IMR-90 (cell line): Measurements from ENCODE around the gene ROBO4. TPM values are rescaled to one million over a fixed set of nuclear protein-coding genes. Genes with fewer than 3 reads are reported as not detected.

ENCODE experiments used
- ATAC-seq: fragments of 200-7000 bp; cut with Tn5 transposase; 2 replicates; pipeline ENCODE4 v1.9.1; 2020; ENCODE audit warnings: low read depth, mild to moderate bottlenecking, moderate library complexity
- BruUV-seq: library from RNA; stranded (reverse); fragments of 400-500 nt; replicated peaks from 2 replicates; lab custom pipeline; 2021; lab: Mats Ljungman, UMichigan
- CTCF ChIA-PET: fragments of 300-600 bp; formaldehyde crosslinking; extraction: SDS; loops from one replicate; lab custom pipeline; 2021; ENCODE audit warnings: antibody characterized with exemption; lab: Yijun Ruan, JAX
- POLR2A ChIA-PET: fragments of 300-600 bp; sonication (Branson Sonifier 250); formaldehyde crosslinking; loops from one replicate; lab custom pipeline; 2022; ENCODE audit warnings: antibody characterized with exemption; ENCODE audit not compliant: unreplicated experiment; lab: Charles Lee
- DNase-seq: peaks from one replicate; pipeline ENCODE4 v3.0.0; 2013
- H2AFZ ChIP-seq: replicated peaks from 2 replicates; pipeline ENCODE3; 2013; ENCODE audit warnings: low read length, mild to moderate bottlenecking; ENCODE audit not compliant: poor library complexity
- H2AK5ac ChIP-seq: 2 replicates; pipeline ENCODE4 v1.6.1; 2013; ENCODE audit warnings: low read depth, low read length, inconsistent platforms
- H2AK9ac ChIP-seq: replicated peaks from 2 replicates; pipeline ENCODE3; 2013; ENCODE audit warnings: mild to moderate bottlenecking, low read depth, low read length, moderate library complexity; ENCODE audit not compliant: poor library complexity
- H2BK120ac ChIP-seq: 2 replicates; pipeline ENCODE4 v1.6.1; 2013; ENCODE audit warnings: low read depth, low read length, inconsistent platforms
- H2BK15ac ChIP-seq: 3 replicates; pipeline ENCODE4 v1.6.1; 2013; ENCODE audit warnings: low read depth, low read length, inconsistent platforms
- H2BK20ac ChIP-seq: 2 replicates; pipeline ENCODE4 v1.6.1; 2013; ENCODE audit warnings: low read depth, mild to moderate bottlenecking, inconsistent platforms, low read length, moderate library complexity
- H2BK5ac ChIP-seq: 2 replicates; pipeline ENCODE4 v1.6.1; 2013; ENCODE audit warnings: mild to moderate bottlenecking, low read depth, low read length, inconsistent platforms; ENCODE audit not compliant: poor library complexity, severe bottlenecking
- H3K14ac ChIP-seq: replicated peaks from 2 replicates; pipeline ENCODE4 v1.6.1; 2013; ENCODE audit warnings: low read depth, low read length, inconsistent platforms
- H3K18ac ChIP-seq: 2 replicates; pipeline ENCODE4 v1.6.1; 2013; ENCODE audit warnings: low read depth, low read length, control low read depth
- H3K23ac ChIP-seq: 2 replicates; pipeline ENCODE4 v1.6.1; 2013; ENCODE audit warnings: low read depth, low read length, inconsistent platforms
- H3K27ac ChIP-seq: 2 replicates; pipeline ENCODE4 v1.5.1; 2013; ENCODE audit warnings: mild to moderate bottlenecking, control low read depth, low read length; ENCODE audit not compliant: insufficient read depth
- H3K27me3 ChIP-seq: 2 replicates; pipeline ENCODE4 v1.6.1; 2013; ENCODE audit warnings: low read length; ENCODE audit not compliant: control insufficient read depth, insufficient read depth
- H3K36me3 ChIP-seq: 2 replicates; pipeline ENCODE4 v1.6.1; 2013; ENCODE audit warnings: low read length, mixed read lengths; ENCODE audit not compliant: control insufficient read depth, insufficient read depth
- H3K4ac ChIP-seq: 2 replicates; pipeline ENCODE4 v1.6.1; 2013; ENCODE audit warnings: low read depth, low read length, inconsistent platforms
- H3K4me1 ChIP-seq: 2 replicates; pipeline ENCODE4 v1.6.1; 2013; ENCODE audit warnings: low read length, mixed read lengths; ENCODE audit not compliant: control insufficient read depth, insufficient read depth
- H3K4me2 ChIP-seq: 2 replicates; pipeline ENCODE4 v1.6.1; 2013; ENCODE audit warnings: low read depth, mild to moderate bottlenecking, control low read depth, low read length, moderate library complexity
- H3K4me3 ChIP-seq: 2 replicates; pipeline ENCODE4 v1.5.1; 2013; ENCODE audit warnings: low read depth, mild to moderate bottlenecking, control low read depth, low read length, moderate library complexity; ENCODE audit not compliant: insufficient read depth
- H3K56ac ChIP-seq: 2 replicates; pipeline ENCODE4 v1.6.1; 2013; ENCODE audit warnings: low read length, inconsistent platforms; ENCODE audit not compliant: insufficient read depth; ENCODE audit errors: extremely low read depth
- H3K79me1 ChIP-seq, 2 experiments: 2 replicates each; pipeline ENCODE4 v1.6.1; 2013; ENCODE audit warnings: low read length in 2 of 2, inconsistent platforms in 1 of 2, low read depth in 1 of 2
- H3K9ac ChIP-seq: 2 replicates; pipeline ENCODE4 v1.6.1; 2013; ENCODE audit warnings: low read depth, low read length, control low read depth
- H3K9me1 ChIP-seq: 2 replicates; pipeline ENCODE4 v1.6.1; 2013; ENCODE audit warnings: low read length, inconsistent platforms; ENCODE audit not compliant: insufficient read depth
- H3K9me3 ChIP-seq: 2 replicates; pipeline ENCODE4 v1.6.1; 2013; ENCODE audit warnings: low read length; ENCODE audit not compliant: control insufficient read depth, insufficient read depth
- H4K20me1 ChIP-seq: 2 replicates; pipeline ENCODE4 v1.6.1; 2013; ENCODE audit warnings: low read length, inconsistent platforms; ENCODE audit not compliant: insufficient read depth
- H4K5ac ChIP-seq: 2 replicates; pipeline ENCODE4 v1.6.1; 2013; ENCODE audit warnings: mild to moderate bottlenecking, low read depth, low read length, control low read depth
- H4K8ac ChIP-seq, 2 experiments: 2 replicates each; pipeline ENCODE4 v1.6.1; 2013; ENCODE audit warnings: low read depth in 2 of 2, low read length in 2 of 2, control low read depth in 1 of 2, inconsistent platforms in 1 of 2
- H4K91ac ChIP-seq: 2 replicates; pipeline ENCODE4 v1.6.1; 2013; ENCODE audit warnings: low read depth, low read length, inconsistent platforms; ENCODE audit not compliant: insufficient read depth
- BHLHE40 ChIP-seq: fragments of 150-350 bp; IDR thresholded peaks from 2 replicates; pipeline ENCODE4 v1.6.1; 2016; ENCODE audit warnings: mild to moderate bottlenecking, low read depth, low read length
- MAZ ChIP-seq: IDR thresholded peaks from 2 replicates; pipeline ENCODE4 v1.6.1; 2012; ENCODE audit warnings: low read depth, mild to moderate bottlenecking, low read length, improper control_type of control experiment, moderate library complexity, borderline replicate concordance
- NFE2L2 ChIP-seq: fragments of 150-350 bp; IDR thresholded peaks from 2 replicates; pipeline ENCODE4 v1.6.1; 2016; ENCODE audit warnings: low read depth, mild to moderate bottlenecking, low read length
- POLR2A ChIP-seq: IDR thresholded peaks from 2 replicates; pipeline ENCODE4 v1.6.1; 2012; ENCODE audit warnings: mild to moderate bottlenecking, low read depth, low read length
- RAD21 ChIP-seq: IDR thresholded peaks from 2 replicates; pipeline ENCODE4 v1.6.1; 2012; ENCODE audit warnings: low read length, improper control_type of control experiment
- RFX5 ChIP-seq: IDR thresholded peaks from 2 replicates; pipeline ENCODE4 v1.8.0; 2012; ENCODE audit warnings: low read depth, mild to moderate bottlenecking, low read length, moderate library complexity
- SMC3 ChIP-seq: fragments of 150-350 bp; IDR thresholded peaks from 2 replicates; pipeline ENCODE4 v1.6.1; 2016; ENCODE audit warnings: low read depth, mild to moderate bottlenecking, antibody characterized with exemption, low read length, moderate library complexity
- WGBS, 2 experiments: methylation state at CpG; one replicate each; pipeline versions ENCODE4 v1.1.5 to v1.1.7; 2013; ENCODE audit warnings: missing lambda C conversion rate in 2 of 2; ENCODE audit not compliant: insufficient read length in 1 of 2; ENCODE audit errors: extremely low coverage in 2 of 2; 5-methylcytosine and 5-hydroxymethylcytosine counted together
- dilution Hi-C: fragments of 300-500 bp; cut with HindIII; formaldehyde crosslinking; loops from one replicate; pipeline ENCODE4 v1.14.3; 2018; ENCODE audit warnings: low sequenced_read_pairs; ENCODE audit not compliant: unreplicated experiment
- in situ Hi-C: fragments of 300-500 bp; cut with MboI; formaldehyde crosslinking; loops from 3 replicates; pipeline ENCODE4 v1.14.3; 2019; ENCODE audit warnings: low sequenced_read_pairs, inconsistent platforms, mixed read lengths
- intact Hi-C: fragments of 100-400 bp; cut with micrococcal nuclease; formaldehyde crosslinking; loops from 2 replicates; pipeline ENCODE4 v1.10.0; 2022
- polyA plus RNA-seq, 3 experiments: library from polyadenylated mRNA; depleted of rRNA; stranded (reverse); fragments of >200 nt; gene quantifications; 2 replicates each; pipeline ENCODE4 v1.2.3, GENCODE V29; 2012; ENCODE audit warnings: low replicate concordance in 1 of 3
- total RNA-seq: library from RNA; depleted of rRNA; stranded (reverse); fragments of >200 nt; gene quantifications from 2 replicates; pipeline ENCODE4 v1.2.3, GENCODE V29; 2012
- TF ChIP-seq, protein P1 (sequence below): conservative IDR thresholded peaks from 2 replicates; pipeline ENCODE4 v1.5.1; 2012; ENCODE audit warnings: mild to moderate bottlenecking, low read depth, low read length, improper control_type of control experiment
- TF ChIP-seq, protein P2 (sequence below): fragments of 150-350 bp; IDR thresholded peaks from 2 replicates; pipeline ENCODE4 v1.6.1; 2017; ENCODE audit warnings: mild to moderate bottlenecking, antibody characterized with exemption, low read length, low read depth

The ROBO4 gene
- total and polyA plus RNA-seq, 2 of the 4 experiments (the other 2 are of a cell fraction) = 0.72 to 0.82 TPM

DNA sequence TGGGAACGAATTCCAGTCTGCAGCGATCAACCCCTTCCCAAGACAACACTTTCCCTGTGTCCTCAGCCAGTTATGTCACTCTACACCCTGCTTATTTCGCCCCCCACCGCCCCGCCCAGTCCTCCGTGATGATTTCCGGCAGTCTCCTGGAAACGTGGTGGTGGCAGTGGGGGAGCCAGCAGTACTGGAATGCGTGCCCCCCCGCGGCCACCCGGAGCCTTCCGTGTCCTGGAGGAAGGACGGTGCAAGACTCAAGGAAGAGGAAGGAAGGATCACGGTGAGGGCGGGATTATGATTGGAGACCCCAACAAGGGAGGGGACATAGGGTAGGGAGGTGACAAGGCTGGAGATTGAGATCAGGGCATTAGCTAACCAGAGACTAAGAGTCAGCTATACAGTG lies 28.3 kb downstream of the ROBO4 start:
- no peaks in the 10 kb centered on the region; the same call in 1 of the 2 replicates for H3K9me1 ChIP-seq
- no peak overlapping the region for H4K5ac ChIP-seq
- H3K79me1 ChIP-seq = no peaks in the 10 kb centered on the region
- H3K56ac ChIP-seq = no peak overlapping the region
- H2BK20ac ChIP-seq = no peak overlapping the region
- ChIA-PET CTCF (no interaction called here), POLR2A (no interaction called here)
- intact Hi-C loops (loop anchor here (10.0 kb wide), 2 partner anchors 465 to 795 kb away; no protein-coding TSS in a partner anchor), dilution Hi-C loops (no loop called here), in situ Hi-C loops (no loop called here)
- H3K4ac ChIP-seq = no peak overlapping the region
- DNase-seq (no peak), ATAC-seq (no peak)
- H3K4me1 ChIP-seq = peaks cover 2% of the 10 kb centered on the region
- H3K23ac ChIP-seq = no peak overlapping the region
- no peak overlapping the region for H4K8ac ChIP-seq
- no peak overlapping the region for H2BK5ac ChIP-seq
- no peak overlapping the region for H3K14ac ChIP-seq
- H3K27ac ChIP-seq = no peak overlapping the region
- H3K4me3 ChIP-seq = no peak overlapping the region
- H2BK120ac ChIP-seq = no peak overlapping the region
- TF ChIP-seq POLR2A = no peak
- TF ChIP-seq SMC3 = no peak
- TF ChIP-seq, protein P1, sequence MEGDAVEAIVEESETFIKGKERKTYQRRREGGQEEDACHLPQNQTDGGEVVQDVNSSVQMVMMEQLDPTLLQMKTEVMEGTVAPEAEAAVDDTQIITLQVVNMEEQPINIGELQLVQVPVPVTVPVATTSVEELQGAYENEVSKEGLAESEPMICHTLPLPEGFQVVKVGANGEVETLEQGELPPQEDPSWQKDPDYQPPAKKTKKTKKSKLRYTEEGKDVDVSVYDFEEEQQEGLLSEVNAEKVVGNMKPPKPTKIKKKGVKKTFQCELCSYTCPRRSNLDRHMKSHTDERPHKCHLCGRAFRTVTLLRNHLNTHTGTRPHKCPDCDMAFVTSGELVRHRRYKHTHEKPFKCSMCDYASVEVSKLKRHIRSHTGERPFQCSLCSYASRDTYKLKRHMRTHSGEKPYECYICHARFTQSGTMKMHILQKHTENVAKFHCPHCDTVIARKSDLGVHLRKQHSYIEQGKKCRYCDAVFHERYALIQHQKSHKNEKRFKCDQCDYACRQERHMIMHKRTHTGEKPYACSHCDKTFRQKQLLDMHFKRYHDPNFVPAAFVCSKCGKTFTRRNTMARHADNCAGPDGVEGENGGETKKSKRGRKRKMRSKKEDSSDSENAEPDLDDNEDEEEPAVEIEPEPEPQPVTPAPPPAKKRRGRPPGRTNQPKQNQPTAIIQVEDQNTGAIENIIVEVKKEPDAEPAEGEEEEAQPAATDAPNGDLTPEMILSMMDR = no peak
- no peak for TF ChIP-seq MAZ
- TF ChIP-seq BHLHE40 = no peak
- TF ChIP-seq, protein P2, sequence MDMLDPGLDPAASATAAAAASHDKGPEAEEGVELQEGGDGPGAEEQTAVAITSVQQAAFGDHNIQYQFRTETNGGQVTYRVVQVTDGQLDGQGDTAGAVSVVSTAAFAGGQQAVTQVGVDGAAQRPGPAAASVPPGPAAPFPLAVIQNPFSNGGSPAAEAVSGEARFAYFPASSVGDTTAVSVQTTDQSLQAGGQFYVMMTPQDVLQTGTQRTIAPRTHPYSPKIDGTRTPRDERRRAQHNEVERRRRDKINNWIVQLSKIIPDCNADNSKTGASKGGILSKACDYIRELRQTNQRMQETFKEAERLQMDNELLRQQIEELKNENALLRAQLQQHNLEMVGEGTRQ = no peak
- no peak for TF ChIP-seq NFE2L2
- no peak for TF ChIP-seq RFX5
- no peak for TF ChIP-seq RAD21
- no peak overlapping the region for H2AFZ ChIP-seq
- WGBS, 2 experiments = 0% methylated on average over 6 of the region's 16 CpGs; no CpG with 5 or more reads in 1 of the 2 experiments
- H4K20me1 ChIP-seq = 0 out of 2 replicates have a peak, but pooled peaks cover 4% of the 10 kb centered on the region
- H4K91ac ChIP-seq = no peak overlapping the region
- no peak overlapping the region for H2BK15ac ChIP-seq
- H2AK5ac ChIP-seq = no peak overlapping the region
- H2AK9ac ChIP-seq = no peak overlapping the region
- no peak overlapping the region for H3K9ac ChIP-seq
- H3K36me3 ChIP-seq = no peaks in the 10 kb centered on the region
- H3K18ac ChIP-seq = no peak overlapping the region
- no TSS peak for BruUV-seq
- H3K4me2 ChIP-seq = no peak overlapping the region
- no peaks in the 10 kb centered on the region; the same call in 1 of the 2 replicates for H3K9me3 ChIP-seq
- H3K27me3 ChIP-seq = peaks cover 88% of the 10 kb centered on the region
